ENCODE data around the gene LSAMP.

DNA sequence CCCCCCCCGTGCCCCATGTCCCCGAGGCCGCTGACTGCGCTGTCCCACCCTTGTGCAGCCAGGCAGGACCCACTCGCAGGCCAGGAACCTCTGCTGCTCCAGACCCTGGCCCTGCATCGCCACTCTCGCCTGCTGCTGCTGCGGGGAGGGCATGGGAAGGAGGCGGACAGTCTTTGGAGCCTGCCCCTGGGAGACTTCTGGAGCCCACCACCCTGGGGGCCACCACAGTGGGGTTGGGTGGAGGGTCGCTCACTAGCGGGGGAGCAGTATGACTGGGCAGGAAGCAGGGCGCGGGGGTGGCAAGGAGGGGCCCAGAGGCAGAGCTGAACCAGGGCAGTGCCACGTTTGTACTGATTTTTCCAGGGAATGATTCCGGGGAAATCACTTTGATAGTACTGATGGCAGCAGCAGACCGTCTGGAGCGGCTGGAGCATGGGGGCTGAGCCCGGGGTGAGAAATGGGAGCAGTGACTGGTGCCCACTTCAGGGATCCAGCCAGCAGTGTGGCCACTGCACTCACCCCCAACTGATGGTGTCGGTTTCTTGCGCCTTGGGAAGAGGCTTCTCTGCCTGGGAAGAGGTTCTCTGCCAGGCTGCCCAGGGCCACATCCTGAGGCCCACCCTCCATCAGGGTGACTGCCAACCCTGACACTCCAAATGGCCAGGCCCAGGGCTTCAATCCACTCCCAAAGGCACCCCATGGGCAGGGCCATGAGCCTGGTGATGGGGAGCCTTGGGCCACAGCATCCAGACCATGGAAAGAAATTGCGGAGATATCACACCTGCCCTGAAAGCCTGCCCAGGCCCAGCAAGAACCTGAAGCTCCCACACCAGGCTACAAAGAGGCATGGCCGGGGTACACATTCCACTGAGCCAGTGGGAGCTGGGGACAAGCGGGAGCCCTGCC lies 53.7 kb downstream of the LSAMP start:
- TF ChIP-seq, protein P1, sequence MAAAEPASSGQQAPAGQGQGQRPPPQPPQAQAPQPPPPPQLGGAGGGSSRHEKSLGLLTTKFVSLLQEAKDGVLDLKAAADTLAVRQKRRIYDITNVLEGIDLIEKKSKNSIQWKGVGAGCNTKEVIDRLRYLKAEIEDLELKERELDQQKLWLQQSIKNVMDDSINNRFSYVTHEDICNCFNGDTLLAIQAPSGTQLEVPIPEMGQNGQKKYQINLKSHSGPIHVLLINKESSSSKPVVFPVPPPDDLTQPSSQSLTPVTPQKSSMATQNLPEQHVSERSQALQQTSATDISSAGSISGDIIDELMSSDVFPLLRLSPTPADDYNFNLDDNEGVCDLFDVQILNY (CRISPR knock-in tag; IDR thresholded peaks at IDR 0.05): no peak
- TF ChIP-seq, protein P2, sequence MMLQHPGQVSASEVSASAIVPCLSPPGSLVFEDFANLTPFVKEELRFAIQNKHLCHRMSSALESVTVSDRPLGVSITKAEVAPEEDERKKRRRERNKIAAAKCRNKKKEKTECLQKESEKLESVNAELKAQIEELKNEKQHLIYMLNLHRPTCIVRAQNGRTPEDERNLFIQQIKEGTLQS (CRISPR knock-in tag; conservative IDR thresholded peaks at IDR 0.05): no peak
- TF ChIP-seq, protein P3, sequence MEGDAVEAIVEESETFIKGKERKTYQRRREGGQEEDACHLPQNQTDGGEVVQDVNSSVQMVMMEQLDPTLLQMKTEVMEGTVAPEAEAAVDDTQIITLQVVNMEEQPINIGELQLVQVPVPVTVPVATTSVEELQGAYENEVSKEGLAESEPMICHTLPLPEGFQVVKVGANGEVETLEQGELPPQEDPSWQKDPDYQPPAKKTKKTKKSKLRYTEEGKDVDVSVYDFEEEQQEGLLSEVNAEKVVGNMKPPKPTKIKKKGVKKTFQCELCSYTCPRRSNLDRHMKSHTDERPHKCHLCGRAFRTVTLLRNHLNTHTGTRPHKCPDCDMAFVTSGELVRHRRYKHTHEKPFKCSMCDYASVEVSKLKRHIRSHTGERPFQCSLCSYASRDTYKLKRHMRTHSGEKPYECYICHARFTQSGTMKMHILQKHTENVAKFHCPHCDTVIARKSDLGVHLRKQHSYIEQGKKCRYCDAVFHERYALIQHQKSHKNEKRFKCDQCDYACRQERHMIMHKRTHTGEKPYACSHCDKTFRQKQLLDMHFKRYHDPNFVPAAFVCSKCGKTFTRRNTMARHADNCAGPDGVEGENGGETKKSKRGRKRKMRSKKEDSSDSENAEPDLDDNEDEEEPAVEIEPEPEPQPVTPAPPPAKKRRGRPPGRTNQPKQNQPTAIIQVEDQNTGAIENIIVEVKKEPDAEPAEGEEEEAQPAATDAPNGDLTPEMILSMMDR (IDR thresholded peaks at IDR 0.05): no peak
- TF ChIP-seq ZNF121 (CRISPR knock-in tag; IDR thresholded peaks at IDR 0.05): no peak
- TF ChIP-seq NR1H2 (CRISPR knock-in tag; IDR thresholded peaks at IDR 0.05): no peak
- TF ChIP-seq, protein P4, sequence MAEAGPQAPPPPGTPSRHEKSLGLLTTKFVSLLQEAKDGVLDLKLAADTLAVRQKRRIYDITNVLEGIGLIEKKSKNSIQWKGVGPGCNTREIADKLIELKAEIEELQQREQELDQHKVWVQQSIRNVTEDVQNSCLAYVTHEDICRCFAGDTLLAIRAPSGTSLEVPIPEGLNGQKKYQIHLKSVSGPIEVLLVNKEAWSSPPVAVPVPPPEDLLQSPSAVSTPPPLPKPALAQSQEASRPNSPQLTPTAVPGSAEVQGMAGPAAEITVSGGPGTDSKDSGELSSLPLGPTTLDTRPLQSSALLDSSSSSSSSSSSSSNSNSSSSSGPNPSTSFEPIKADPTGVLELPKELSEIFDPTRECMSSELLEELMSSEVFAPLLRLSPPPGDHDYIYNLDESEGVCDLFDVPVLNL (CRISPR knock-in tag; IDR thresholded peaks at IDR 0.05; ENCODE audit: borderline replicate concordance, low read depth): no peak
- no peak for TF ChIP-seq CBFB (CRISPR knock-in tag; IDR thresholded peaks at IDR 0.05; ENCODE audit: low read depth)
- TF ChIP-seq, protein P5, sequence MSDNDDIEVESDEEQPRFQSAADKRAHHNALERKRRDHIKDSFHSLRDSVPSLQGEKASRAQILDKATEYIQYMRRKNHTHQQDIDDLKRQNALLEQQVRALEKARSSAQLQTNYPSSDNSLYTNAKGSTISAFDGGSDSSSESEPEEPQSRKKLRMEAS (CRISPR knock-in tag; IDR thresholded peaks at IDR 0.05): no peak
- TF ChIP-seq FOXP1 (CRISPR knock-in tag; IDR thresholded peaks at IDR 0.05; ENCODE audit: borderline replicate concordance): no peak
- TF ChIP-seq, protein P6, sequence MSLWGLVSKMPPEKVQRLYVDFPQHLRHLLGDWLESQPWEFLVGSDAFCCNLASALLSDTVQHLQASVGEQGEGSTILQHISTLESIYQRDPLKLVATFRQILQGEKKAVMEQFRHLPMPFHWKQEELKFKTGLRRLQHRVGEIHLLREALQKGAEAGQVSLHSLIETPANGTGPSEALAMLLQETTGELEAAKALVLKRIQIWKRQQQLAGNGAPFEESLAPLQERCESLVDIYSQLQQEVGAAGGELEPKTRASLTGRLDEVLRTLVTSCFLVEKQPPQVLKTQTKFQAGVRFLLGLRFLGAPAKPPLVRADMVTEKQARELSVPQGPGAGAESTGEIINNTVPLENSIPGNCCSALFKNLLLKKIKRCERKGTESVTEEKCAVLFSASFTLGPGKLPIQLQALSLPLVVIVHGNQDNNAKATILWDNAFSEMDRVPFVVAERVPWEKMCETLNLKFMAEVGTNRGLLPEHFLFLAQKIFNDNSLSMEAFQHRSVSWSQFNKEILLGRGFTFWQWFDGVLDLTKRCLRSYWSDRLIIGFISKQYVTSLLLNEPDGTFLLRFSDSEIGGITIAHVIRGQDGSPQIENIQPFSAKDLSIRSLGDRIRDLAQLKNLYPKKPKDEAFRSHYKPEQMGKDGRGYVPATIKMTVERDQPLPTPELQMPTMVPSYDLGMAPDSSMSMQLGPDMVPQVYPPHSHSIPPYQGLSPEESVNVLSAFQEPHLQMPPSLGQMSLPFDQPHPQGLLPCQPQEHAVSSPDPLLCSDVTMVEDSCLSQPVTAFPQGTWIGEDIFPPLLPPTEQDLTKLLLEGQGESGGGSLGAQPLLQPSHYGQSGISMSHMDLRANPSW (CRISPR knock-in tag; conservative IDR thresholded peaks at IDR 0.05; ENCODE audit: low read depth): no peak
- TF ChIP-seq, protein P7, sequence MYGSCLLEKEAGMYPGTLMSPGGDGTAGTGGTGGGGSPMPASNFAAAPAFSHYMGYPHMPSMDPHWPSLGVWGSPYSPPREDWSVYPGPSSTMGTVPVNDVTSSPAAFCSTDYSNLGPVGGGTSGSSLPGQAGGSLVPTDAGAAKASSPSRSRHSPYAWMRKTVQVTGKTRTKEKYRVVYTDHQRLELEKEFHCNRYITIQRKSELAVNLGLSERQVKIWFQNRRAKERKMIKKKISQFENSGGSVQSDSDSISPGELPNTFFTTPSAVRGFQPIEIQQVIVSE (CRISPR knock-in tag; IDR thresholded peaks at IDR 0.05; ENCODE audit: borderline replicate concordance): no peak
- TF ChIP-seq, protein P8, sequence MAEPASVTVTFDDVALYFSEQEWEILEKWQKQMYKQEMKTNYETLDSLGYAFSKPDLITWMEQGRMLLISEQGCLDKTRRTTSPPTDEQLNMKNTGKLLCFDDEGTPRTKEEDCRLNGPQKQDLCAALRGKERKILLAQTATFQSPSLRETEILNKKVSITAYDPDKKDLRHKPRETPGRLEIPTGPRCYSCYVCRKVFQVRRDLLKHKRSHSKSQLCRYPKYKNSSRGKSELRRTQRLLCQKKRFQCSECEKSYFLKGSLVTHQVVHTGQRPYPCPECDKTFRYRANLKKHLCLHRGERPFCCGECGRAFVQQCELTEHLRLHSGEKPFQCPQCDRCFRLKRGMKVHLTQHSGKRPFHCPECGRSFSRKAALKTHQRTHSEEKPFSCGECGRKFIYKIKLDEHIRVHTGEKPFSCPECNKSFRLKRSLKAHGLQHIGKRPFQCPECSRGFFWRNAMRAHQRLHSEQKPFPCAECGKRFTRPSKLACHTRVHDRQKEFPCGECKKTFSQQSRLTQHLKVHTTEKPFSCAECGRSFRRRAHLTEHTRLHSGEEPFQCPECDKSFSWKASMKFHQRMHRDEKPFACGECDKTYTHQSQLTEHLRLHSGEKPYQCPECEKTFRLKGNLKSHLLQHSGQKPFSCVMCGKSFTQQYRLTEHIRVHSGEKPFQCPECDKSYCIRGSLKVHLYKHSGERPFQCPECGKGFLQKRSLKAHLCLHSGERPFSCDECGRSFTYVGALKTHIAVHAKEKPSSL (CRISPR knock-in tag; conservative IDR thresholded peaks at IDR 0.05): no peak
- no peak for TF ChIP-seq CREB1 (CRISPR knock-in tag; IDR thresholded peaks at IDR 0.05)
